ENCODE measurements around the gene F5. TPM values are rescaled to one million over a fixed set of nuclear protein-coding genes. Genes with fewer than 3 reads are reported as not detected.

F5 gene
- total RNA-seq, 4 donors from 2014 or later: 0.32 to 0.82 (median 0.37) TPM; not detected in 1

- Histone ChIP-seq H3K4me1 (no peaks in the 10 kb centered on the region), H3K9me3 (no peaks in the 10 kb centered on the region), H3K27me3 (no peaks in the 10 kb centered on the region), H3K4me3 (no peak overlapping the region), H3K27ac (no peak overlapping the region), H3K36me3 (no peaks in the 10 kb centered on the region)
- intact Hi-C loops (cut with DNase I; ENCODE audit: low total_unique reads): loop anchor here (5.0 kb wide), 1 partner anchor 621 kb away; no protein-coding TSS in a partner anchor
- 77 to 81% methylated on average over 1 of the region's 1 CpG for WGBS, 2 donors (ENCODE audit: low coverage in 1 of 2)
- no peak for DNase-seq
- in situ Hi-C loops (cut with MboI; ENCODE audit: low pct_ligation_motif_present in 1 of 4, low pct_unique_long_range_greater_than_20kb in 1 of 4, low sequenced_read_pairs in 3 of 4): no loop called here
- no peak for TF ChIP-seq CTCF (IDR thresholded peaks at IDR 0.05)
- no peak for TF ChIP-seq EP300 (IDR thresholded peaks at IDR 0.05; ENCODE audit: low read depth)
- no peak for TF ChIP-seq POLR2AphosphoS5 (IDR thresholded peaks at IDR 0.05)
These were observed 93.0 kb downstream of the F5 start for GRCh38 chr1:169493251-169493650.

GRCh38 chr1:169491845-169492281, 94.4 kb downstream of the F5 start:
- TF ChIP-seq POLR2A (IDR thresholded peaks at IDR 0.05) (no peak), CTCF (IDR thresholded peaks at IDR 0.05) (no peak), EP300 (IDR thresholded peaks at IDR 0.05; ENCODE audit: low read depth) (no peak)
- in situ Hi-C loops (cut with MboI; ENCODE audit: low pct_ligation_motif_present in 1 of 4, low pct_unique_long_range_greater_than_20kb in 1 of 4, low sequenced_read_pairs in 3 of 4): no loop called here

GRCh38 chr1:169488157-169488556, 98.1 kb downstream of the F5 start:
- no peak overlapping the region for H3K4me3 ChIP-seq
- intact Hi-C loops (cut with DNase I; ENCODE audit: low total_unique reads) (no loop called here), in situ Hi-C loops (cut with MboI; ENCODE audit: low pct_ligation_motif_present in 1 of 4, low pct_unique_long_range_greater_than_20kb in 1 of 4, low sequenced_read_pairs in 3 of 4) (loop anchor here in 1 of 4 donors (10.0 kb wide), 1 partner anchor 57 kb away; no protein-coding TSS in a partner anchor)
- H3K9me3 ChIP-seq: no peaks in the 10 kb centered on the region
- no peak for DNase-seq
- no peak for TF ChIP-seq EP300 (IDR thresholded peaks at IDR 0.05; ENCODE audit: low read depth)
- no peak for TF ChIP-seq CTCF (IDR thresholded peaks at IDR 0.05)
- no peak for TF ChIP-seq POLR2AphosphoS5 (IDR thresholded peaks at IDR 0.05)
- TF ChIP-seq POLR2A (IDR thresholded peaks at IDR 0.05): no peak
- 76 to 80% methylated on average over 3 to 4 of the region's 4 CpGs for WGBS, 2 donors (ENCODE audit: low coverage in 1 of 2)
- H3K27ac ChIP-seq: peak overlapping the region in 1 of 4 donors; percentile 97
- no peaks in the 10 kb centered on the region for H3K27me3 ChIP-seq
- no peaks in the 10 kb centered on the region for H3K36me3 ChIP-seq
- H3K4me1 ChIP-seq: peaks cover 0 to 33% (median 24%) of the 10 kb centered on the region in 4 donors

More at GRCh38 chr1:169491845-169492281, 94.4 kb downstream of the F5 start:
- WGBS, 2 donors (ENCODE audit: low coverage in 1 of 2): 70 to 83% methylated on average over 1 to 3 of the region's 3 CpGs
- Histone ChIP-seq H3K36me3 (no peaks in the 10 kb centered on the region), H3K9me3 (no peaks in the 10 kb centered on the region), H3K4me3 (no peak overlapping the region), H3K27ac (no peak overlapping the region), H3K4me1 (peaks cover 0 to 9% (median 5%) of the 10 kb centered on the region in 4 donors), H3K27me3 (no peaks in the 10 kb centered on the region)
- no peak for DNase-seq
- intact Hi-C loops (cut with DNase I; ENCODE audit: low total_unique reads): loop anchor here (5.0 kb wide), 1 partner anchor 620 kb away; no protein-coding TSS in a partner anchor

- in situ Hi-C loops (cut with MboI; ENCODE audit: low pct_ligation_motif_present in 1 of 4, low pct_unique_long_range_greater_than_20kb in 1 of 4, low sequenced_read_pairs in 3 of 4): loop anchor here in 1 of 4 donors (10.0 kb wide), 1 partner anchor 57 kb away; no protein-coding TSS in a partner anchor
- H3K27ac ChIP-seq: peak overlapping the region; percentile 97 to 99 (median 98)
- H3K9me3 ChIP-seq: no peaks in the 10 kb centered on the region
- no peaks in the 10 kb centered on the region for H3K27me3 ChIP-seq
- H3K36me3 ChIP-seq: no peaks in the 10 kb centered on the region
- DNase-seq: no peak
- intact Hi-C loops (cut with DNase I; ENCODE audit: low total_unique reads): no loop called here
- WGBS, 2 donors (ENCODE audit: low coverage in 1 of 2): 91% methylated on average over 4 to 16 of the region's 16 CpGs
- no peak overlapping the region for H3K4me3 ChIP-seq
- no peak for TF ChIP-seq POLR2A (IDR thresholded peaks at IDR 0.05)
- TF ChIP-seq POLR2AphosphoS5 (IDR thresholded peaks at IDR 0.05): no peak
- TF ChIP-seq EP300 (IDR thresholded peaks at IDR 0.05; ENCODE audit: low read depth): no peak
- TF ChIP-seq CTCF (IDR thresholded peaks at IDR 0.05): no peak
- peaks cover 0 to 37% (median 24%) of the 10 kb centered on the region in 4 donors for H3K4me1 ChIP-seq
These were observed 98.7 kb downstream of the F5 start for GRCh38 chr1:169487561-169487960.
